ENCODE measurements around the gene PRKCD. TPM values are rescaled to one million over a fixed set of nuclear protein-coding genes. Genes with fewer than 3 reads are reported as not detected.
A peak's percentile ranks its signal among the peaks of the same experiment; 100 is the strongest.

Gene PRKCD
- total RNA-seq, 8 experiments from 2014 or later: 0.49 to 8.0 (median 1.9) TPM

DNA sequence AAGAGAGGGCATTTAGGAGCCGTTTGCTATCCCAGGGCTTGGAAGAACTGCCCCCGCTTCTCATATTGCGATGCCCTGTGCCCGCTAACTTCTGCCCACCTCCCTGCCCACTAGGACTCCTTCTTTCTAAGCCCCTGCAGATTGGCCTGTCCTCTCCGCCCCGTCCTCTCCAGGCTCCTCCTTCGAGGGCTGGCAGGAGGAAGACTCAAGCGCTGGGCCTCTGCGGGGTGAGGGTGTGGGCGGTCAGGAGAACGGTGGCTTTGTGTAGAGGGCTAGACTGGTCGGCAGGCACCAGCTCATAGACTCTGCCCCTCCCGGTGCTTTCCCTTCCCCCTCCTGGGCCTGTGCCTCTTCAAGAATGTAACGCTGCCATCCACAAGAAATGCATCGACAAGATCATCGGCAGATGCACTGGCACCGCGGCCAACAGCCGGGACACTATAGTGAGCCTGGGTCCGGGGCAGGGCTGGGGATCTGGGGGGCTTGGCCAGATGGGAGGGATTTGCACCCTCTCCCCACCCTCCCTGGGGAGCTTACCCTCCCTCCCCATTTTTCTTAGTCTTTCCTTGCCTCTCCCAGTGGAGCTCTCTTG lies 21.9 kb downstream of the PRKCD start:
- WGBS, 10 experiments: 60 to 100% (median 100%) methylated on average over 1 to 3 of the region's 20 CpGs; no CpG with 5 or more reads in 7 of the 10 experiments
- in situ Hi-C loops (cut with MboI; ENCODE audit: low pct_unique_long_range_greater_than_20kb in 2 of 9, low sequenced_read_pairs in 9 of 9, unreplicated experiment in 9 of 9): no loop called here
- H3K27ac ChIP-seq: no peak overlapping the region
- no peaks in the 10 kb centered on the region for H3K4me1 ChIP-seq (replicated peaks in 1 of 2)
- no peak overlapping the region for H3K4me3 ChIP-seq
- ATAC-seq (replicated peaks in 6 of 8): peak in 5 of 8 experiments; percentile 42 to 63 (median 45)

GRCh38 chr3:53183514-53183913 lies 22.5 kb downstream of the PRKCD start:
- no peaks in the 10 kb centered on the region for H3K4me1 ChIP-seq (replicated peaks in 1 of 2)
- H3K27ac ChIP-seq: no peak overlapping the region
- no peak for ATAC-seq (replicated peaks in 6 of 8)
- no peak overlapping the region for H3K4me3 ChIP-seq
- in situ Hi-C loops (cut with MboI; ENCODE audit: low pct_unique_long_range_greater_than_20kb in 2 of 9, low sequenced_read_pairs in 9 of 9, unreplicated experiment in 9 of 9): no loop called here
- 92 to 100% (median 100%) methylated on average over 1 to 6 of the region's 9 CpGs; no CpG with 5 or more reads in 6 of the 10 experiments for WGBS, 10 experiments

DNA sequence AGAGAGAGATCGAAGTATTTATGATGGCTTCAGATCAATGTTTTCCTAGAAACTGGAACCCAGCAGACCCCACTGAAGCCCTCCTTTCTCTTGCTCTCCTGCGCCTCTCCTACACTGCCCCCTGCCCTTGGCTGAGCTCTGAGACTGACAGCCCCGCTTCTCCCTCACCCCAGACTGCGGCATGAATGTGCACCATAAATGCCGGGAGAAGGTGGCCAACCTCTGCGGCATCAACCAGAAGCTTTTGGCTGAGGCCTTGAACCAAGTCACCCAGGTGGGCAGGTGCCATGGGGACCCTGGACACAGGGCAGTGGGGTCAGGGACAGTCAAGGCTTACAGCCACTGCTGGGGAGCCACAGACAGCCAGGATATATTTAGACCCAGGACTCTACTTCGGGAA lies 23.7 kb downstream of the PRKCD start:
- 57 to 100% (median 98%) methylated on average over 1 to 6 of the region's 7 CpGs; no CpG with 5 or more reads in 5 of the 10 experiments for WGBS, 10 experiments
- in situ Hi-C loops (cut with MboI; ENCODE audit: low pct_unique_long_range_greater_than_20kb in 2 of 9, low sequenced_read_pairs in 9 of 9, unreplicated experiment in 9 of 9): no loop called here
- no peak overlapping the region for H3K27ac ChIP-seq
- ATAC-seq (replicated peaks in 6 of 8): no peak
- H3K4me3 ChIP-seq: no peak overlapping the region
- no peaks in the 10 kb centered on the region for H3K4me1 ChIP-seq (replicated peaks in 1 of 2)

DNA sequence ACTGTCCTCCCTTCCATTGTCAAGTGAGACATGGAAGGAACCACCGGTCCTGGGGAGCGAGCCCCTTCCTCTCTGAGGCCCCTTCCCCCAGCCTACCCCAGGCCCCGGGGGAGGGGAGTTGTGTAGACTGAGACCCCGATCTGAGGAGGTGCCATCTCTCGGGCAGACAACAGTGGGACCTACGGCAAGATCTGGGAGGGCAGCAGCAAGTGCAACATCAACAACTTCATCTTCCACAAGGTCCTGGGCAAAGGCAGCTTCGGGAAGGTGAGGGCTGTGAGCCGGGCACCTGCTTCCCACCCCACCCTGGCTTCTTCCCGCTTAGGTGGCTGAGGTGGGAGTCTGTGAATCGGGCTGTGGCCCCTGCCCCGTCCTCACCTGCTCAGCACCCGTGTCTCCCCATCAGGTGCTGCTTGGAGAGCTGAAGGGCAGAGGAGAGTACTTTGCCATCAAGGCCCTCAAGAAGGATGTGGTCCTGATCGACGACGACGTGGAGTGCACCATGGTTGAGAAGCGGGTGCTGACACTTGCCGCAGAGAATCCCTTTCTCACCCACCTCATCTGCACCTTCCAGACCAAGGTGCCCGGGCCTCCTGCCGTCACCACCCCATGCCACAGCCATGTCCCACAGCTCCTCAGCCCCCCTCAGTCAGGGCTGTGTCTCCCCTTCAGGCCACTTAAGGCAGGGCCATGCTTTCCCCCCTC lies 24.9 kb downstream of the PRKCD start:
- ATAC-seq (replicated peaks in 6 of 8): no peak
- H3K27ac ChIP-seq: no peak overlapping the region
- in situ Hi-C loops (cut with MboI; ENCODE audit: low pct_unique_long_range_greater_than_20kb in 2 of 9, low sequenced_read_pairs in 9 of 9, unreplicated experiment in 9 of 9): no loop called here
- H3K4me3 ChIP-seq: no peak overlapping the region
- H3K4me1 ChIP-seq (replicated peaks in 1 of 2): no peaks in the 10 kb centered on the region
- WGBS, 10 experiments: 88 to 100% (median 93%) methylated on average over 1 to 7 of the region's 20 CpGs; no CpG with 5 or more reads in 7 of the 10 experiments

DNA sequence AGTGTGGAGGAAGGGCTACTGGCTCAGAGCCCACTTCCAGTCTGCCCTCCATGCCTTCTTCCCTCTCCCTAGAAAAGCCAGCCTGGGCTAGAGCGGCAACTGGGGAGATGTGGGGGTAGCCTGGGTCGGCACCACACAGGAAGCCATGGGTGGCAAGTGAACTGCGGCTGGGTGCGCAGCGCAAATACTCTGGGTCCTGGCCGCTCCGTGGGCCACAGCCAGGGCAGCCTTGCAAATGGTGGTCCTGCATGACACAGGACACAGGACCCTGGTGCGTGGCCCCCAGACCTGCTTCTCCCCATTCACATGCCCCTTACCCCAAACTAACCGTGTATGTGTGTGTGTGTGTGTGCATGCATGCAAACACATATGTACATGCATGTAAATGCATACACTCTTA lies 25.7 kb downstream of the PRKCD start:
- H3K4me1 ChIP-seq (replicated peaks in 1 of 2): no peaks in the 10 kb centered on the region
- in situ Hi-C loops (cut with MboI; ENCODE audit: low pct_unique_long_range_greater_than_20kb in 2 of 9, low sequenced_read_pairs in 9 of 9, unreplicated experiment in 9 of 9): no loop called here
- no peak overlapping the region for H3K4me3 ChIP-seq
- no peak overlapping the region for H3K27ac ChIP-seq
- WGBS, 10 experiments: 80 to 100% methylated on average over 2 to 6 of the region's 9 CpGs; no CpG with 5 or more reads in 8 of the 10 experiments
- ATAC-seq (replicated peaks in 6 of 8): no peak

DNA sequence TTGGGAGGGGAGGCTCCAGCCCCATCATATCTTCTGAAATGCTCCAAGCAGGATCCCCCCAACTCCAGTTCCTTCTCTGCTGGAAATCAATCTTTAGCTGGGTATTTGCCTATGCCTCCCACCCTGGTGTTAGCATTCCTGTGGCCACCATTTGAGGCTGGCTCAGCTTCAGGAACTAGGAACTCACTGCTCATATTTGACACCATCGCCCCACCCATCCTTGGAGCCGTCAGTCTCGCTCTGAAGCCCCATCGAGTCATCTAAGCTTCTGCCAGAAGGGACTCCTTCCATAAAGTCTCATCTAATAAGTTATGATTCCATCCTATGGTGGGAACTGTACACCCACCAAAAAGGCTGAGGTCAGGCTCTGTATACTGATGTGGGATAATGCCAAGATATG lies 26.4 kb downstream of the PRKCD start:
- in situ Hi-C loops (cut with MboI; ENCODE audit: low pct_unique_long_range_greater_than_20kb in 2 of 9, low sequenced_read_pairs in 9 of 9, unreplicated experiment in 9 of 9): no loop called here
- Histone ChIP-seq H3K4me3 (no peak overlapping the region), H3K27ac (no peak overlapping the region), H3K4me1 (replicated peaks in 1 of 2) (no peaks in the 10 kb centered on the region)
- peak in 1 of 8 experiments; percentile 23 for ATAC-seq (replicated peaks in 6 of 8)
- 92 to 100% (median 100%) methylated on average over 1 to 3 of the region's 4 CpGs; no CpG with 5 or more reads in 7 of the 10 experiments for WGBS, 10 experiments

GRCh38 chr3:53188136-53188685 lies 27.2 kb downstream of the PRKCD start:
- Histone ChIP-seq H3K27ac (no peak overlapping the region), H3K4me3 (no peak overlapping the region), H3K4me1 (replicated peaks in 1 of 2) (no peaks in the 10 kb centered on the region)
- in situ Hi-C loops (cut with MboI; ENCODE audit: low pct_unique_long_range_greater_than_20kb in 2 of 9, low sequenced_read_pairs in 9 of 9, unreplicated experiment in 9 of 9): no loop called here
- no peak for ATAC-seq (replicated peaks in 6 of 8)
- 71 to 90% (median 78%) methylated on average over 1 to 5 of the region's 5 CpGs; no CpG with 5 or more reads in 3 of the 10 experiments for WGBS, 10 experiments

DNA sequence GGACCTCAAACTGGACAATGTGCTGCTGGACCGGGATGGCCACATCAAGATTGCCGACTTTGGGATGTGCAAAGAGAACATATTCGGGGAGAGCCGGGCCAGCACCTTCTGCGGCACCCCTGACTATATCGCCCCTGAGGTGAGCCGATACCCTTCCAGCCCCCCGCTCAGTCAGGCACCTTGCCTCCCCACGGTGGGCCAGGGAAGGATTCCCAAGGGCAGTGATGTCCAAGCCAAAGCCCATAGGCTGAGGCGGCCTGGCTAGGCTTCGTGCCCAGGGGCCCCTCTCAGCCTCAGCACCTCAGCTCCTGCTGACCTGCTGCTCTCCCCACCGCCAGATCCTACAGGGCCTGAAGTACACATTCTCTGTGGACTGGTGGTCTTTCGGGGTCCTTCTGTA lies 27.7 kb downstream of the PRKCD start:
- no peak for ATAC-seq (replicated peaks in 6 of 8)
- no peak overlapping the region for H3K4me3 ChIP-seq
- no peak overlapping the region for H3K27ac ChIP-seq
- in situ Hi-C loops (cut with MboI; ENCODE audit: low pct_unique_long_range_greater_than_20kb in 2 of 9, low sequenced_read_pairs in 9 of 9, unreplicated experiment in 9 of 9): no loop called here
- no peaks in the 10 kb centered on the region for H3K4me1 ChIP-seq (replicated peaks in 1 of 2)
- WGBS, 10 experiments: 79 to 100% (median 91%) methylated on average over 3 to 9 of the region's 13 CpGs; no CpG with 5 or more reads in 5 of the 10 experiments

DNA sequence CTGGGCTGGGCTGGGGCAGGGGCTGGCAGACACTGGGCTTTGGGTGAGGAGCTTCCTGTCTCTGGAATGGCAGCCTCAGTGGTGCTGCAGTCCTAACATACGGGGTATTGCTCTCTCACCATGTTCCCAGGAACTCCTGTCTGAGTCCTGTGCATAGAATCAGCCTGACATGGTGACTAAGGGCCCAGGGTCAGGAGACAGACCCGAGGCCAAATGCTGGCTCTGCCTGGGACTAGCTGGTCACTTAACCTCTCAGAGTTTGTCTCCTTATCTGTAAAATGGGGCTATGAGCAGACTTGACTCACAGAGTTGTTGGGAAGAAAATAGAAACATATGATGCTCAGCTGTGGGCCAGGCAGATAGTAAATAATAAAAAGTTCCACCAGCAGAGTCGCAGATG lies 28.3 kb downstream of the PRKCD start:
- Histone ChIP-seq H3K4me3 (no peak overlapping the region), H3K27ac (no peak overlapping the region), H3K4me1 (replicated peaks in 1 of 2) (no peaks in the 10 kb centered on the region)
- in situ Hi-C loops (cut with MboI; ENCODE audit: low pct_unique_long_range_greater_than_20kb in 2 of 9, low sequenced_read_pairs in 9 of 9, unreplicated experiment in 9 of 9): no loop called here
- ATAC-seq (replicated peaks in 6 of 8): no peak
- WGBS, 10 experiments: 67 to 83% methylated on average over 1 to 3 of the region's 3 CpGs; no CpG with 5 or more reads in 8 of the 10 experiments

DNA sequence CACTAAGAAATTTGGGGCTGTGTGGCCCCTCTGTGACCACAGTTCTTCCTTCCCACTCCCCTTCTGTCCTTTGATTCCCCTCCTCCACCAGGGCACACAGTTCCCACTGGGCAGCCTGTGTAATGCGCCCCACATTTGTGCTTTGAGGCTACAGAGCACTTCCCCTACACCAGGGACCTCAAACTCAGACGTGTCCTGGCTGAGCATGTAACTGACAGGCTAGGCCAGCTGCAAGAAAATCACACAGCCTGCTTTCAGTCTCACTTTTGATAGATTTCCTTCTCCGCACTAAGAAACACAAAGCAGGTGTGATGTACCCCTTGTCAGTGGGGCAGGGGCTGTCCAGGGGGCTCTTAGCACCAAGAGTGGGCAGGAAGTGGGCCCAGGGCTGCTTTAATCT lies 29.6 kb downstream of the PRKCD start:
- 86 to 100% (median 100%) methylated on average over 1 to 2 of the region's 3 CpGs; no CpG with 5 or more reads in 6 of the 10 experiments for WGBS, 10 experiments
- H3K4me1 ChIP-seq (replicated peaks in 1 of 2): no peaks in the 10 kb centered on the region
- in situ Hi-C loops (cut with MboI; ENCODE audit: low pct_unique_long_range_greater_than_20kb in 2 of 9, low sequenced_read_pairs in 9 of 9, unreplicated experiment in 9 of 9): loop anchor here in 3 of 9 experiments (10.0 kb wide), 2 partner anchors 56 to 76 kb away; partner anchors contain the start of gene RFT1 (in 1 of the 3)
- H3K4me3 ChIP-seq: no peak overlapping the region
- H3K27ac ChIP-seq: no peak overlapping the region
- ATAC-seq (replicated peaks in 6 of 8): no peak

- Histone ChIP-seq H3K4me3 (no peak overlapping the region), H3K27ac (no peak overlapping the region), H3K4me1 (replicated peaks in 1 of 2) (no peaks in the 10 kb centered on the region)
- in situ Hi-C loops (cut with MboI; ENCODE audit: low pct_unique_long_range_greater_than_20kb in 2 of 9, low sequenced_read_pairs in 9 of 9, unreplicated experiment in 9 of 9): loop anchor here in 3 of 9 experiments (10.0 kb wide), 2 partner anchors 57 to 77 kb away; partner anchors contain the start of gene RFT1 (in 1 of the 3)
- 67 to 100% (median 100%) methylated on average over 1 to 7 of the region's 16 CpGs; no CpG with 5 or more reads in 4 of the 10 experiments for WGBS, 10 experiments
- no peak for ATAC-seq (replicated peaks in 6 of 8)
Observed at GRCh38 chr3:53191836-53192480, 30.9 kb downstream of the PRKCD start.

DNA sequence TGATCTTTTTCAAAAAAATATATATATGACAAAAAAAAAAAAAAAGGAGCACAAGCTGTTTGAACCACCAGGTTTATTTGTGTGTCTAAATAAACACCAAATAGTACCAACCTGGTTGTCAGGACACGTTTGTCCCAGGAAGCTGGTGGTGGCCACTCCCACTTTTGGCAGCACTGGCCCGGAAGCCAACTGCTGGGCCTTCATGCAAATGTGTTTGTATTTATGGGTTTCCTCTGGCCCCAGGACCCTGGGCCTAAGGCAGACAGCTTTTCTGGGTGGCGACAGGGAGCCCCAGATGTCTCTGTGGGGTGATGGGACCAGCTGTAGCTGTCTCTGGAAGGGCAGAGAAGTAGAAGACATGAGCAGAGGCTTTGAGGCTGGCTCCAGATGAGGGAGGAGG lies 31.6 kb downstream of the PRKCD start:
- 20 to 84% (median 41%) methylated on average over 1 to 3 of the region's 3 CpGs; no CpG with 5 or more reads in 4 of the 10 experiments for WGBS, 10 experiments
- in situ Hi-C loops (cut with MboI; ENCODE audit: low pct_unique_long_range_greater_than_20kb in 2 of 9, low sequenced_read_pairs in 9 of 9, unreplicated experiment in 9 of 9): loop anchor here in 3 of 9 experiments (10.0 kb wide), 2 partner anchors 58 to 78 kb away; partner anchors contain the start of gene RFT1 (in 1 of the 3)
- peak in 3 of 8 experiments; percentile 7 to 33 (median 8) for ATAC-seq (replicated peaks in 6 of 8)

More for the DNA sequence above, 31.6 kb downstream of the PRKCD start:
- Histone ChIP-seq H3K27ac (no peak overlapping the region), H3K4me1 (replicated peaks in 1 of 2) (no peaks in the 10 kb centered on the region), H3K4me3 (no peak overlapping the region)

All from motor neuron (in vitro differentiated cells).